GM23338 (cell line): Measurements from ENCODE around the gene CLEC2D.

Source experiments
- EZH2phosphoT487 ChIP-seq: fragments of 200-600 bp; sonication (generic); IDR thresholded peaks from one replicate; pipeline ENCODE4 v1.8.1; 2018; ENCODE audit warnings: antibody characterized with exemption; ENCODE audit not compliant: unreplicated experiment
- REST ChIP-seq: IDR thresholded peaks from one replicate; pipeline ENCODE4 v1.6.1; 2018; ENCODE audit warnings: antibody characterized with exemption; ENCODE audit not compliant: unreplicated experiment
- STAT1 ChIP-seq: IDR thresholded peaks from one replicate; pipeline ENCODE4 v1.6.1; 2016; ENCODE audit warnings: antibody characterized with exemption; ENCODE audit not compliant: unreplicated experiment
- TF ChIP-seq, protein P1 (sequence below), 2 experiments: fragments of 200-600 bp in 1 of 2; sonication (generic) in 1 of 2; conservative IDR thresholded peaks; 2 replicates each; pipeline versions ENCODE4 v1.5.1 to v1.6.1; 2016 to 2017; ENCODE audit warnings: antibody characterized with exemption in 2 of 2, low read depth in 2 of 2, mild to moderate bottlenecking in 2 of 2, moderate library complexity in 1 of 2

GRCh38 chr12:9647825-9648700 is 21.4 kb upstream of the CLEC2D start:
- TF ChIP-seq, protein P1, sequence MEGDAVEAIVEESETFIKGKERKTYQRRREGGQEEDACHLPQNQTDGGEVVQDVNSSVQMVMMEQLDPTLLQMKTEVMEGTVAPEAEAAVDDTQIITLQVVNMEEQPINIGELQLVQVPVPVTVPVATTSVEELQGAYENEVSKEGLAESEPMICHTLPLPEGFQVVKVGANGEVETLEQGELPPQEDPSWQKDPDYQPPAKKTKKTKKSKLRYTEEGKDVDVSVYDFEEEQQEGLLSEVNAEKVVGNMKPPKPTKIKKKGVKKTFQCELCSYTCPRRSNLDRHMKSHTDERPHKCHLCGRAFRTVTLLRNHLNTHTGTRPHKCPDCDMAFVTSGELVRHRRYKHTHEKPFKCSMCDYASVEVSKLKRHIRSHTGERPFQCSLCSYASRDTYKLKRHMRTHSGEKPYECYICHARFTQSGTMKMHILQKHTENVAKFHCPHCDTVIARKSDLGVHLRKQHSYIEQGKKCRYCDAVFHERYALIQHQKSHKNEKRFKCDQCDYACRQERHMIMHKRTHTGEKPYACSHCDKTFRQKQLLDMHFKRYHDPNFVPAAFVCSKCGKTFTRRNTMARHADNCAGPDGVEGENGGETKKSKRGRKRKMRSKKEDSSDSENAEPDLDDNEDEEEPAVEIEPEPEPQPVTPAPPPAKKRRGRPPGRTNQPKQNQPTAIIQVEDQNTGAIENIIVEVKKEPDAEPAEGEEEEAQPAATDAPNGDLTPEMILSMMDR (conservative IDR thresholded peaks at IDR 0.05; ENCODE audit: low read depth in 2 of 2): no peak
- TF ChIP-seq REST: no peak
- no peak for TF ChIP-seq STAT1
- TF ChIP-seq EZH2phosphoT487: no peak
